ENCODE data around the gene FRMD4A.

Gene FRMD4A

GRCh38 chr10:13678101-13678843, 652.5 kb downstream of the FRMD4A start:
- DNase-seq (ENCODE audit: low read depth, low spot score), result no peak

DNA sequence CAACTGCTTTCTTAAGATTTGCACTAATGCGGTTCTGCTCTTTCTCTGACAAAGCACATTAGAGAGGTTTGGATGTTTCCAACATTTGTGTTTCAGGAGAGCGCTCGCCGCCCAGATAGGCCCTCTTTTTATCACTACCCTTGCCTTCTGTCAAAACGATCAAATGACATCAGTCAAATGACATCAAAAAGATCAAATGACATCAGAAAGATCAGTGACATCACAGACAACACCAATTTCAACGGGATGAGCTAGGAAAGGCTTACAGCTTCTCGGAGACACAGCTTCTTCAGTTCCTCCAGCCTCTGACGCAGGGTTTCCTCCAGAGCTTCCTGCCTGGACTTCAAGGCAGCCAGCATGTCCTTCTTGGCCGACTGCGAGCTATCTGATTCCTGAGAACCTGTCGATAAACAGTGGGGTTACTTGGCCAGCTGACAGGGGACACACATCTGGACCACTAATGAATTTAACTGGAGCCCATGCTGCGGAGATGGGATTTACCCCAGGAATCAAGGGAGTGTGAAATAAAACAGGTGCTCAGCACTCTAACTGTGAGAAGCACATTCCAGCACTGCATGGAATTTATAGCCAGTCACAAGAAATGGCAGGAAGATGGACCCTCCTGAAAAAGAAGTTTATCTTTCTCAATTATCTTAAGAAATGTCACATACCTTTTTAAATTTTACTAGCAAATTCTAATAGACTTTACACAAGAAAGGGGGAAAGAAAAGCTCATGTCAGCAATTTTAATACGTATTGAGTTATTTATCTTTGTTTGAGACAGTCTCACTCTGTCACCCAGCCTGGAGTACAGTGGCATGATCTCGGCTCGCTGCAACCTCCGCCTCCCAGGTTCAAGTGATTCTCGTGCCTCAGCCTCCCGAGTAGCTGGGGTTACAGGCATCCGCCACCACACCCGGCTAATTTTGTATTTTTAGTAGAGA, 655.8 kb downstream of the FRMD4A start:
- no peak for DNase-seq (ENCODE audit: low read depth, low spot score)

DNA sequence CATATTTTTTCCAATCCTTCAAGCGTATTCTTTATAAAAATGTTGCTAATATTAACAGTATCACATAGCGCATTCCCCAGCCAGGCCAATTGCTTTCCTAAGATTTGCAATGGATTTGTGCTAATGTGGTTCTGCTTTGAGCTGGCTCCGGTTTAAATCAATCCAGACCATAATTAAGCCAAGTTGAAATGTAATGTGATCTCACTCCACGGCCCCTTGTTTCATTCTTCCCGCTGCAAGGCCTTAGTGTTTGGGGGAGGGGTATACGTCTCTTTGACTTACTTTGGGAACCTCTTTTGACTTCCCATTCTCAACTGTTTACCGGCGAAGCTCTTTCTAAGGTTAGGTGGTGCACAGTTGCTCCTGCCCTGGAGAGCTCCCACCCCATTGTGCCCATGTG, 657.6 kb downstream of the FRMD4A start:
- DNase-seq (ENCODE audit: low read depth, low spot score), result no peak

DNA sequence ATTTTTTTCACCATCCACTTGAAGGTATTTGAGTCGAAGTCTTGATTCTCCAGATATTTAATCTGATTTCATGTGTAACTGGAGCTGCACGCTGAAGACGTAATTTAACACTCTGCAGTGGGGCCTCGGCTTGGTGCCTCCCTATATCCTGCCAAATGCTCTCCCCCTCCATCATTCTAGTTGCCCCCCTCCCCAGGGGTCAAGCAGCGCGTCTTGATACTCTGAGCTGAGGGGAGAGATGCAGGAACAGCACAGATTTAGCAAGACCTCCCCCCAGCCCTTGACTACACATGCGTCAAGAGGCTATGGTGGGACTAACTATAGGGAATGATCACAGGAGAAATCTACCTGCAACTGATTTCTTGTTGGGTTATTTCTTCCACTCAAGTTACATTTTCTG, 658.2 kb downstream of the FRMD4A start:
- no peak for DNase-seq (ENCODE audit: low read depth, low spot score)

- DNase-seq (ENCODE audit: low read depth, low spot score), result no peak
Measured at GRCh38 chr10:13671904-13672303, 658.8 kb downstream of the FRMD4A start.

DNA sequence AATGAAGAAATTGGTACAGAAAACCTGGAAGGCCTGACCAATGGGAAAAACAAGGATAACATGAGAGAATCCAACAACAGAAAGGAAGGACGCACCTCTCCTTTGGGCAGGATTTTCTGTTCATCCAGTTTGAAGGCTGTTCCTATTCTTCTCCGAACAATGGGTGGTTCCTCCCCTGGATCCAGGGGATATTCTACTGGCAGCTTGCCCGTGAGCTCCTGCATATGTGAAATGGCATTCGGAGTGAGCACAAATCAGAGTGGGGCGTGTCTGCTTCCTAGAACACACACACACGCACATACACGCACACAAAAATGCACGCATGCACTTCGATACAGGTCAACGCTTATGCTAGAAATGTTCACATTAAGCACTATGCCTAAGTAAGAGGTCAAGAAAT, 660.4 kb downstream of the FRMD4A start:
- no peak for DNase-seq (ENCODE audit: low read depth, low spot score)

DNA sequence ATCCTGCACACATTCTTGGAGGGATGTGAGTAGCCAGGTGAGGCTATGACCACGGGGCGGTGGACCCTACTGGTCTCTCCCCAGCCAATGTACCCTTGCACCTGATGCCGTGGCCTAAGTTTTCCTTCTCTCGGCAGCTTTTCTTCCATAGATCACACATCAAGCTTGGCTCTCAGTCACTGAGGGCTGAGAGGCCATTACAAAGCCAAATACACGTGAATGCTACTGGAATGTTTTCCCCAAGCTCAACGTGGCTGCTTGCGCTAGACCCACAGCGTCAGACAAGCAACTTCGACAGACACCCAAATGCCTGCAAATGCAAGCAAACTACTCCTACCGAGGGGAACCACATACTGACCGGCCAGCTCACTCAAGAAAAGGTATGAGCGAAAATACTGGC, 660.8 kb downstream of the FRMD4A start:
- no peak for DNase-seq (ENCODE audit: low read depth, low spot score)

GRCh38 chr10:13669182-13669855, 661.4 kb downstream of the FRMD4A start:
- DNase-seq (ENCODE audit: low read depth, low spot score), result no peak

DNA sequence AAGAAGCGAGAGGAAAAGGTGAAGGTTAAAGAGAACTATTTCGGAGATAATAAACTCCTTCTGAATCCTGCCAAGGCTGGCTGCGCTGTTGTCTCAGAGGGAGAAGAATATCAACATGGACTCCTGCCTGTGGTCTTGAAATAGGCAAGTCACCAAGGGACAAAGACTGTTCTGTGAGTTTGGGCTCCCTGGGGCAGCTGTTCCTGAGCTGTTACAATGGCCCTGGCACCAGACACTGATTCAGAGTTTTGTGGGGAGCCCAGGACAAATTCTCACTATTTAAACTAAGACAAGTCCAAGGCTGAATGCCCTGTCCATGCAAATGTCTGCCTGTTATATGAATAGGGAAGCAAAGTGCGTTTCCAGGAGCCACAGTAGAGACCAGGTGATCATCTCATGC, 662.6 kb downstream of the FRMD4A start:
- no peak for DNase-seq (ENCODE audit: low read depth, low spot score)

- no peak for DNase-seq (ENCODE audit: low read depth, low spot score)
Measured at GRCh38 chr10:13665516-13666262, 665.0 kb downstream of the FRMD4A start.

- no peak for DNase-seq (ENCODE audit: low read depth, low spot score)
Measured at GRCh38 chr10:13661256-13661655, 669.5 kb downstream of the FRMD4A start.

GRCh38 chr10:13660551-13660920, 670.2 kb downstream of the FRMD4A start:
- no peak for DNase-seq (ENCODE audit: low read depth, low spot score)

DNA sequence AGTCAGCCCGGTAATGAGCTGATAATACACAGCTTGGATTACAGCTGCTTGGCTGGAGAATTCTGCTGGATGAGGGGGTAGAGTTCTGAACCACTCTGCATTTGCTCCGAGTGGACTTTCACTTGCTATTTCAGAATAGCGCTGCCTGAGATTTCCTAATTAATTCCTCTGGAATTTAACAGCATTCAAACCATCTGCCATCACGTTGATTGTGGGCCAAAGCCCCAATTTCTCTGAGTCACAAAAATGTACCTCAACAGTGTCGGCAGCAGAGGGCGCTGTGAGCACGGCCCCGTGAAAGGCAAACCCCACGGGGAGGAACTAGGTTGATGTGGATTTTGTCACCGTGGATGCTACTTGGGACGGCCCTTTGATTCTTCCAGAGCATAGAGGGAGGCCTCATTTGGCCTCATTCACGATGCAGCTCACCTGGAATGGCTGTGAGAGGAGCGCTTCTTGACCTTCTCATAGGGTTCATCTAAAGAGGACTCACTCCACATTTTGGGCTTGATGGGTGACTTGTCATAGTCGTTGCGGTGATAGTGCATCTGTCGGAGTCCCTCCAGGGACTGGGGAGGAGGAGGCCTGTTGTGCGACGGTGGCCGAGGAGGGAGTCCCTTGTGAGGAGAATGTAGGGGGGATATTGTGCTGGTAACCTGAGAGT, 670.7 kb downstream of the FRMD4A start:
- DNase-seq (ENCODE audit: low read depth, low spot score), result peak; percentile 48

DNA sequence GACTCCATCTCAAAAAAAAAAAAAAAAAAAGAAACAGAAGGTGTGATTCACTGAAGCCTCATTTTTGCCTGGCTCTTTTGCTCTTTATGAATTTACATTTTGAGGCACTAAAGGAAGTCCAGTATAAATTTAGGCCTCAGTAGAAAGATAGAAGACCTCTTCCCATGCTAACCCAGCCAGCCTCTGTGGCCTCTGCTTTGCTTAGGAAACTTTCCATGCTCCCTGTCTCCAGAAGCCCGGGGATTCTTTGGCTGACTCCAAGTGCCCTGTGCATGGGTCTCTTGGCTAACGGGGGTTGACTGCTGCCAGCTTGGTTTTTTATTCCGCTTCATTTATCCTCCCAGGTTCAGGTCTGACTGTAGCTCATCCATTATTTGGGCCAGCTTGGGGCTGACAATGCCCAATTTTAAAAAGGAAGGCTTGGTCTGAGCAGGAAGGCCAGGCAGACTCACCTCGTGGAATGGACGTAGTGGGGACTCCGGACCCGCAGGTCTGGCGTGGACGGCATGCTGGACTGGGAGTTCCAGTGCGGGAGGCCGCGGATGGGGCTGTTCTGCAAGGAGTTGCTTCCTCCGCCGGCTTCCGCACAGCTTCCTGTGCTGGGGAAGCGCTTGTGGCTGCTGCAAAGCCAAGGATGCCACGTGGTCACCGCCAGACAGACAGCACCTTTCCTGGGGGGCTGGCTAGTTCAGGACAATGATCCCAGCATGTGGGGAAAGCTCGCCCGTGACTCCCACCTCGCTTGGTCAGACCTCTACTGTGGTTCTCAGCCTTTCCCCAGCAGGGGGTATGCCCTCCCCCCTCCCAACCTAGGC, 671.6 kb downstream of the FRMD4A start:
- DNase-seq (ENCODE audit: low read depth, low spot score), result no peak

GRCh38 chr10:13658264-13658663, 672.5 kb downstream of the FRMD4A start:
- no peak for DNase-seq (ENCODE audit: low read depth, low spot score)

DNA sequence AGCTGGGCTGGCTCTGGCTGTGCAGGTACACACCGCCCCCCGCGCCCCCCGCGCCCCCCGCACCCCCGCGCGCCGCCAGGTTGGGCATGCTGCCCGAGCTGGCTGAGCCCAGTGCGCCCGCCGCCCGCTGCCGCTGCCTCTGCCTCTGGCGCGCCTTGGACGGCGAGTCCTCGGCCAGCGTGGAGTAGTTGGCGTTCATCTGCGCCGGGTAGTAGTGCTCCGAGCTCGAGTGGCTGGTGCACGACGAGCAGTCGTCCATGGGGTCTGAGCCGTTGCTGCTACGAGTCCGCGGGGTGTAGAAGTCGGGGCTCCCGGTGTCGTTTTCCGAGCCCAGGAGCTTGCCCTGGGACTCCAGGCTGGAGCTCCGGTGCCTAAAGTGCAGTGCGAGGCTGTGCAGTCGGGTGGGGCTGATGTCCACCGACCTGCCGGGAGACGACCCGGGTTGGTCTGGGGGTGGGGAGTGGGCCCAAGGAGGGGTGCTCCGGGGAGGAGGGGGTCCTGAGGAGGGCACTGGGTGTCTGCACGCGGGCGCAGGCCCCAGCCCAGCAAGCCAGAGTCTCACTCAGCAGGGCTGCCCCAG, 673.5 kb downstream of the FRMD4A start:
- DNase-seq (ENCODE audit: low read depth, low spot score), result no peak

DNA sequence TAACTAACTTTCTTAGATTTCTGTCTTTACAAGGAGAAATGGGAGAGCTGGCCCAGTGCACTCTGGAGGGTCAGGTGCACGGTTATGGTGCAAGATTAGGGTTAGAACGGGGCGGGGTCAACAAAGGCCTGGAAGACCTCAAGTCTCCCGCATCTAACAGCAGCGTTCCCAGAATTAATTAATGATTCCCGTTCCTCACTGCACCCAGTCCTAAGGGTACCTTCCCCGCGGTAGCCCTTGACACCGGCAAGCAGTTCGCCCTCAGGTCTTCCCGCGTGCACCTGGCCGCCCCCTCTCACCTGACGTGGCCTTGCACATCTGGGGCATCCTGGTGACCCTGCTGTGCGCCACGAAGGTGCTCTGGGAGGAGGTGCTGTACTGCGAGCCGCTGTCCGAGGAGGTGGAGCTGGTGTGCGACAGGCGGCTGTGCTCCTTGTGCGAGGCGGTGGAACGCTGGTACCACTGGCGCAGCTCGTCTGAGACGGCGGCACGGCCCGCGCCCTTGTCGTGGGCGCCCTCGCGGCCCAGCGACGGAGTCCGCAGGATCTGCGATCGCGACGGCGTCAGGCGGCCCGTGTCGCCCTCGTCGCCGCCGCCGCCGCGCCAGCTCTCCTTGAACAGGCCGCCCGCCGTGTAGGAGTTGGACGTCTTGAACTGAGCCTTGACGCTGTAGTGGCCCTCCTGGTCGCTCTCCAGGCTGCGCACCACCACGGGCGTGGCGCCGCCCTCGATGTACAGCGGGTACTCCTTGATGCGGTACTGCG, 674.2 kb downstream of the FRMD4A start:
- DNase-seq (ENCODE audit: low read depth, low spot score), result no peak

DNA sequence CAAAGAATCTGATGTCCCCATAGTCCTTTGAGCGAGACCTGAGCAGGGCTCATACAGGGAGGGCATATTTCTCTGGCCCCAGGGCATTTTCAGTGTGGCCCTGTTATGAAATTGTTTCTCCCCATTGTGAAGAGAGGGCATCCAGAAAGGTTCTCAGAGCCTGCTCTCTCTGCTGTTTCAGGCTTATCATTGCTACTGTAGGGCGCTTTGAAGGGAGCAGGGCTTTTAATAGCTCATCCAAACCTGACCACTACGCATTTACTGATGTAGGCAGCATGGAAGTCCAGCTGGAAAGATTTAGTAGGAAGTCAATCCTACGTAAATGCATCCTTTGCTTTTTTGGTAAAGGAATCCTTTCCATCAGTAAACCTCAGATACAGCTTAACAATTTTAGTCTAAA, 675.9 kb downstream of the FRMD4A start:
- DNase-seq (ENCODE audit: low read depth, low spot score), result no peak

Measured in activated CD4-positive, CD25-positive, alpha-beta regulatory T cell treated with anti-CD3 and anti-CD28 coated beads, Interleukin-2, amount 50 U/mL, for 16 hours (primary cell).